Measurements from ENCODE around the gene SPON1.
A peak's percentile ranks its signal among the peaks of the same experiment; 100 is the strongest.
"Not testable (repeated sequence)": the region's sequence is repeated elsewhere in the genome, so short reads cannot be mapped to it uniquely, and the experiment has no call there.

Gene SPON1

GRCh38 chr11:14244926-14245325, 282.4 kb downstream of the SPON1 start:
- DNase-seq (ENCODE audit: low read depth), result no peak

GRCh38 chr11:14245444-14245843, 282.9 kb downstream of the SPON1 start:
- no peak for DNase-seq (ENCODE audit: low read depth)

DNA sequence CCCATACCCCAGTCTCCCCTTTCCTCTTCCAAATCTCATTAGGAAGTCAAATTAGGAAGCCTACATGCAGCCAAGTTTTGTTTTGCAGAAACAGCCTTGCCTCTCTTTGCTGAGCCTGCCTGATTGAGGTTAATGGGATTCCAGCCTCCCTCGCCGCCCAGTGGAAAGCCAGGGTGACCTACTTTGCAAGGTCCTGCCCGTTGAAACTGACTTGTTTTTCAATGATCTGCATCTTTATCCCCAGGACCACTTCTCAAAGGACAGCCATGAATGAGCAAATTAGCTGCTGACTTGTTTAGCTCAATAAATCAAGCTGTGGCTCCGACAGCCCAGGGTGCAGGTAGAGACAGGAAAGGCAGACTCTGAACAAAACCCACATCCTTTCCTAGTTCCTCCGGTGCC, 286.1 kb downstream of the SPON1 start:
- DNase-seq (ENCODE audit: low read depth), result no peak

GRCh38 chr11:14249121-14249963, 286.8 kb downstream of the SPON1 start:
- peak; percentile 26 for DNase-seq (ENCODE audit: low read depth)

DNA sequence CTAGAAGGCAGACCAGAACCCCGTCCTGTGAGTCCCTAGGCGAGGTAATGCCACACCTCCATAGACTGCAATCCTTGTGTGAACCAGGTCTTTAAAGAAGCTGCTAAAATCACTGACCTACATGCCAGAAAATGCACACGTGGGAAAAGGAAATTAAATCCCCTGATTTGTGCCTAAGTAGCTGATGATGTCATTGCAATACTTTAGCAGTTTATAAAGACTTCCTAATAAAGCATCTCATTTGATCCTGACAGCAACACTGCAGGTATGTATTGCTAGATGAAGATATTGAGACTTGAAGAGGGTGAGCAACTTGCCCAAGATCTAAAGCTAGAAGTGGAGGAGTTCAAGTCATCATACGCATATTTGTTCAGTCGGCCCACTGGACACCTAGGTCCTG, 289.2 kb downstream of the SPON1 start:
- no peak for DNase-seq (ENCODE audit: low read depth)

DNA sequence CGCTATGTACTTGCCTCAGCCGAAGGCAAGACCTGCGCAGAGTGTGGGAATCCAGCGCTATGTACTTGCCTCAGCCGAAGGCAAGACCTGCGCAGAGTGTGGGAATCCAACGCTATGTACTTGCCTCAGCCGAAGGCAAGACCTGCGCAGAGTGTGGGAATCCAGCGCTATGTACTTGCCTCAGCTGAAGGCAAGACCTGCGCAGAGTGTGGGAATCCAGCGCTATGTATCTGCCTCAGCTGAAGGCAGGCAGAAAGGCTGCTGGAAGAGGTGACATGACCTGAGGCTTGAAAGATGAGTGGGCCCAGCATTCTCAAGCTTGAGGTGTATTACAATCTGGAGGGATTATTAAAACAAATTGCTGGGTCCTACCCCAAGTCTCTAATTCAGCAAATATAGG, 290.0 kb downstream of the SPON1 start:
- DNase-seq (ENCODE audit: low read depth), result not testable (repeated sequence)

DNA sequence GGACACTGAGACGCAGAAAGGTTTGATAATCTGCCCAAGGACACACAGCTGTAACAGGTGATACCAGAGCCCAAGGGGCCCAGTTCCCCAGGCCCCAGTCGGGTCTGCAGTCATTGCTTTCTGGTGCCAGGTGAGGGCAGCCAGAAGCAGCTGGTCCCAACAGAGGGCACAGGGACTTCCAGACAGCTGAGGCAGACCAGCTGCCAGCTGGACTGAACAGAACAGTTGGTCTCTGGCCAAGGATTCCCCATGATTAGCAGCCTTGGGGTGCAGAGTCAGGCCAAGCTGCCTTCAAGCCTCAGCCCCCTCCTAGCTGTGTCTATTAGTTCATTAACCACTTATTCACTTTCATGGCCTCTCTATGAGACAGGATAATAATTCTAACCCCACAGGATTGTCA, 290.9 kb downstream of the SPON1 start:
- no peak for DNase-seq (ENCODE audit: low read depth)

DNA sequence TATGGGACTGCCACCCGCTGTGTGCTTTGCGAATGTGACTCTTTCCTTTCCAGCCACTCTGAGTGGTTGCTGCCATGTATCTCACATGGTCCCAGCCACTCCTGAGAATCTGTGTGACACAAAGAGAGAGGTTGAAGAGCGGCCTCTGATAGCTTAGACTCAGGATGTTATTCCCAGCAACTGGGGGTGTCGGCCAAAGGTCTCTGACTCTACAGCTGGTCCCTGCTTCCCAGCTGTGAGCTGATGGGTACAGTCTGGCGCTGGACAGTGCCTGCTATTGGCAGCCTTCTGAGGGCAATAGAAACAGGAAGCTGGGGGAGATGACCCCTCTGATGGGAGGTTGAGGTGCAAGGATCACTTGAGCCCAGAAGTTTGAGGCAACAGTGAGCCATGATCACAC, 291.3 kb downstream of the SPON1 start:
- DNase-seq (ENCODE audit: low read depth), result no peak

- no peak for DNase-seq (ENCODE audit: low read depth)
Observed at GRCh38 chr11:14254533-14255237, 292.2 kb downstream of the SPON1 start.

GRCh38 chr11:14255238-14255534, 292.7 kb downstream of the SPON1 start:
- no peak for DNase-seq (ENCODE audit: low read depth)

DNA sequence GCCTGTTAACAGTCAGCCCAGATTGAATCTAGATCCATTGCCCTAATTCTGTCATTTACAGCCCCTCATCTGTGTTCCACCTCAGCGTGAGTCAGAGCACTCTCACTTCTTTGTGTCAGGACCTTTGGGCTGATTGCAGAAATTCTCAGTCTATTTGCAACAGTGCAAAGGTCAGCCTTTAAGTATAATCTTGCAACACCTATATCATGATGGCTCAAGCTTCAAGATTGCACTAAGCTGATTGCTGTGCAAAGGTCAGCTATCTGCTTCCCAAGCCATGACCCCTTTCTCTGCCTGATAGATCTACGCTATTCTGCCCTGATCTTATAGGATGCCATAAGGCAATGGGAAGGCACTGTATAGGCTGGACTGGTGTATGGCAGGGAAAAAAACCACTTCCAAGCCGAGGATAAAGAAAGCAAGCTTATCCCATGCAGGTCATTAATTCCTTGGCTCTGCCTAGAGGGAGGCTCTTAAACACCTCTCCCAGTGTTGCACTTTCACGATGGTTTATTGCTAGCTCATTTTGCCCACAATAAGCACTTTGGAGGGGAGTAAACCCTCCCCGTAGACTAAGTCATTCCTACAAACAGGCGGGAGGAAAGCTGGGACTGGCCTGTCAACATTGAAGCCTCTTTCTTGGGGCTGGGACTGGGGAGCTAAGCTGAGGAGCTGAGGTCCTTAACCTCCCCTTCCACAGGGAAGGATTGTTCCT, 295.9 kb downstream of the SPON1 start:
- DNase-seq (ENCODE audit: low read depth), result no peak

- DNase-seq (ENCODE audit: low read depth), result no peak
Observed at GRCh38 chr11:14259186-14259784, 296.8 kb downstream of the SPON1 start.

DNA sequence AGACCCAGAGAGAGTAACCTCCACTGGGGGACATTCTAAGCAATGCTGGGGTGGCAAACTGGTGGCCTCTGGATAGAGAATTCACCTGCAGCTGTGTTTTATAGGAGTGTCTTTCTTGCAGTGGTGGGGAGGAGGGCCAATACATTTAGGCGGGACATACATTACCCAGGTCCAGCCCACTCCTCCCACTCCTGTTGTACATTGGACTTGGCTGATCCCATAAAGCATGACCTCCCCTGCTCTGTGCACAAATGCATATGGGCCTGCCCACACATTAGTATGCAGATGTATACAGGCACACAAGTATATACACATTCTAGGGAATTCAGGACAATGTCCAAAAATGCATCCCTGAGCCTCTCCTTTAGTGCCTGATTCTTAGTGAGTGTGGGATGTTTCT, 297.4 kb downstream of the SPON1 start:
- DNase-seq (ENCODE audit: low read depth), result no peak

DNA sequence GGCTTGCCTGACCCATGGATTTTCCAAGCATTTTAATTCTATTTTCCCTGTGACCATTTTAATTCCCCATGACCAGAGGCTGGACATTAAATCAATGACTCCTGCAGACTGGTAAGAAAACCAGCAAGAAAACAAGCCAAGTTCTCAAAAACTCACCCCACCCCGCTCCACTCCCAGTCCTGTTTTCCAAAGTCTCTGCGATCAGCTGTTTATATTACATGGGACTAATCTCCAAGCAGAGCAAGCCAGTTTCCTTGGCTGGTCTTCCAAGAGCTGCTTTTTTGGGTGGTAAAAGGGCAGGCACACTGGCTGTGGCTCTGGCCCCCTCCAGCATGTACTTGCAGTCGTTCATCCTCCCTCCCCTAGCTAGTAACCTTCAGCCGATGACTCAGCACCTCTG, 298.5 kb downstream of the SPON1 start:
- no peak for DNase-seq (ENCODE audit: low read depth)

- DNase-seq (ENCODE audit: low read depth), result no peak
Observed at GRCh38 chr11:14262271-14262846, 299.8 kb downstream of the SPON1 start.

GRCh38 chr11:14264966-14265365, 302.4 kb downstream of the SPON1 start:
- no peak for DNase-seq (ENCODE audit: low read depth)

DNA sequence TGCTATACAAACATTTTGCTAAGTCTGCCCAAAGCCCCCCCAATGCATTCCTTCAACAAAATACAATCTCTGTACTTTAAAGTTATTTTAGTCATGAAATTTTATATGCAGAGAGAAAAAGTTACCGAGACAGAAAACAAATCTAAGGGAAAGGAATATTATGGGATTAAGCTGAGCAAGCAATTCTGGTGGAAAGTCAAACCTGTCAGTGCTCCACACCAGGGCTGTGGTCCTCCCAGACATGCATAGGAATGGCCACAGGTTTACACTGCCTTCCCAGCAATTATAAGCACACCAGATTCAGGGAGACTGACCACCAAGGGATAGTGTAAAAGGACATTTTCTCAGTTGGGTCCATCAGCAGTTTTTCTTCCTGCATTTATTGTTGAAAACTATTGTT, 304.1 kb downstream of the SPON1 start:
- no peak for DNase-seq (ENCODE audit: low read depth)

- no peak for DNase-seq (ENCODE audit: low read depth)
Observed at GRCh38 chr11:14267861-14268635, 305.5 kb downstream of the SPON1 start.

DNA sequence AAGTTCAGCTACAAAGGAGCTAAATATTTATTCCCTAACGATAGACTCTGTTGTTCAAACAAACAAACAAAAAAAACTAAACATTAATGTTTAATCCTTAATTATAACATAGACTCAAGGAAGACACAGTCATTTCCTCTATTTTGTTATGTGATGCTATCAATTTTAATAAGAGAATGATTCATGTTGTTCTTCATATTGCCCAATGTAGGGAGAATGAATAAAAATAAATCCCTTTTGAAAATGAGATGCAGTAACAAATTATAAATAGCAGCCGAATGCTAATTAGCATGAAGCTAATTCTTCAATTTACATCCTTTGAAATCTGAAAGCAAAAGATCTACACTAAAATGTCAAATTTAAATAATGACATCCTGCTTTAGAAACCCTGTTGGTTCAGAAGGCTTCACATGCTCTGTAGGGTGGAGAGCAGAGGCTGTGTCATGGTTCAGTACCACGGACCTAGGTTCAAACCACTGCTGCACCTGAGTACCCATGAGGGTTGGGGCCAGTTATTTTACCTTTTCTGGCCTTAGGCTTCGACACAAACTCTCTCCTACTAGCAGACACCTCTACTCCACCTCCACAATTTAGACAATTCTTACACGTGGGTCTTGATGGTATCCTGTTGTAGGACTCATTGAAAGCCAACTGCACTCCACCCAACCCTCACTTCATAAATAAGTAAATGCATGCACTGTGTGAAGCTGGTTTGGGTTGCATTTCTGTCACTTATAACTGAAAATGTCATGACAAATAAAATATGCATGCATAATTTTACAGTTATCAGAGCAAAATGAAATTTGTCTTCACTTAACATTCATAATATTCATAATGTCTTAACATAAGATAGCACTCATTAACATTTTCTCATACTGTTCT, 307.4 kb downstream of the SPON1 start:
- no peak for DNase-seq (ENCODE audit: low read depth)

DNA sequence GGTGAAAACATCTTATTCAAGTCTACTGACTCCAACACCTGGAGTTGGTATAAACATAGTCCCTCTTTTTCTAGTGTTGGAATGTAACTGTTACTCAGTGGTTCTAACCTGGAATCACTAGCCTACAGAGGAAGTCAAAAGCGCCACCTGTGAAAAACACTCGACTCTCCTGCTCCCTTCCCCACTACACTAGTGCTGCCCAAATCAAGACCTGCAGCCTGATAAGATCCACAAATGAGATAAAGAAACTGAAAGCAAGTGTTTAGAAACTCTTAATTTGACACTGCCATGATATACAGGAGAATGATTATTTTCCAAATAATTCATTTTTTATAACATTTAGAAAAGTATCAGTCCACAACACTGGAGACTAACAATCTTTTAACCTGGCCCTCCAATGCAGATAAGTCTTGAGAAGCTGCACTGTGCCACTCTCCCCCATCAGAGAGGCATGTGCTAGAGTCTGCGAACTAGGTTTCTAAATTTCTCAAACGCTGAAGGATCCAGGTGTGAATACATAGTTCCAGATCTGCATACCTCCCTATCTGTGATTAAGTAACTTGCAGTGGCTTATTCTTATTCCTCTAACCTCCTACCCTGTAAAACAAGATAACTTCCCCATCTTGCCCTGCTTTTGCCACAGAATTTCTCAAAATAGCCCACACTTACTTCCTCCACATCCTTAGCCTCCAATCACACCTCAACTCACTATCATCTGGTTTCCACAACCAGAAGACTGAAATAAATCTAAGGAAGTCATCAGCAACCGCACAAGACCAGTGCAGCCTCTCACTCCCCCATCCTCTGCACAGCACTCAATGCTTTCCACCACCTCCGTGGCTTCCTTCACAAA, 308.4 kb downstream of the SPON1 start:
- DNase-seq (ENCODE audit: low read depth), result no peak

All from stimulated activated CD8-positive, alpha-beta memory T cell treated with anti-CD3 and anti-CD28 coated beads, Interleukin-12 subunit alpha, Interleukin-12 subunit beta, amount 100 ng/mL, for 4 hours (primary cell).